DND-41 (cell line): ENCODE results near the gene APELA.

Experiments
- ATAC-seq: fragments of 200-7000 bp; cut with Tn5 transposase; 3 replicates; pipeline ENCODE4 v1.9.1; 2021; ENCODE audit warnings: low read depth; ENCODE audit not compliant: insufficient read depth
- DNase-seq: peaks from one replicate; pipeline ENCODE4 v3.0.0-alpha.2; 2020
- H2AFZ ChIP-seq: 2 replicates; pipeline ENCODE4 v1.6.0; 2012; ENCODE audit warnings: low read depth, low read length
- H3K27ac ChIP-seq: 2 replicates; pipeline ENCODE4 v1.5.1; 2012; ENCODE audit warnings: low read length, inconsistent platforms
- H3K27me3 ChIP-seq: fragments of 200-600 bp; sonication (generic); 2 replicates; pipeline ENCODE4 v1.6.0; 2012; ENCODE audit warnings: low read length, mild to moderate bottlenecking, inconsistent platforms; ENCODE audit not compliant: insufficient read depth, poor library complexity
- H3K36me3 ChIP-seq: 2 replicates; pipeline ENCODE4 v1.5.1; 2012; ENCODE audit warnings: low read length, inconsistent platforms; ENCODE audit not compliant: insufficient read depth
- H3K4me1 ChIP-seq: 2 replicates; pipeline ENCODE4 v1.5.1; 2012; ENCODE audit warnings: mild to moderate bottlenecking, low read length; ENCODE audit not compliant: insufficient read depth
- H3K4me2 ChIP-seq: 2 replicates; pipeline ENCODE4 v1.6.0; 2012; ENCODE audit warnings: mild to moderate bottlenecking, moderate library complexity, low read length, inconsistent platforms; ENCODE audit not compliant: insufficient read depth
- H3K4me3 ChIP-seq, 2 experiments: fragments of 200-600 bp in 1 of 2; shearing (Covaris generic) in 1 of 2; 2 replicates each; pipeline ENCODE4 v1.5.1; 2012 to 2016; ENCODE audit warnings: inconsistent platforms in 2 of 2, low read length in 2 of 2, mild to moderate bottlenecking in 2 of 2, low read depth in 1 of 2, moderate library complexity in 1 of 2
- H3K79me2 ChIP-seq: 2 replicates; pipeline ENCODE4 v1.6.0; 2012; ENCODE audit warnings: low read length, inconsistent platforms; ENCODE audit not compliant: insufficient read depth
- H3K9ac ChIP-seq: 2 replicates; pipeline ENCODE4 v1.6.0; 2012; ENCODE audit warnings: low read depth, mild to moderate bottlenecking, inconsistent platforms, low read length, moderate library complexity
- H3K9me3 ChIP-seq: 2 replicates; pipeline ENCODE4 v1.5.1; 2012; ENCODE audit warnings: low read length, moderate library complexity, mild to moderate bottlenecking, inconsistent platforms; ENCODE audit not compliant: insufficient read depth, severe bottlenecking
- H4K20me1 ChIP-seq: 2 replicates; pipeline ENCODE4 v1.6.0; 2012; ENCODE audit warnings: low read length; ENCODE audit not compliant: insufficient read depth
- CTCF ChIP-seq: IDR thresholded peaks from 2 replicates; pipeline ENCODE4 v1.5.1; 2012; ENCODE audit warnings: borderline replicate concordance, low read length, moderate library complexity, mild to moderate bottlenecking; ENCODE audit not compliant: poor library complexity, severe bottlenecking; ENCODE audit errors: extremely low read depth
- EZH2 ChIP-seq: IDR thresholded peaks from 3 replicates; pipeline ENCODE4 v1.6.1; 2012; ENCODE audit warnings: borderline replicate concordance, low read depth, mild to moderate bottlenecking, moderate library complexity, low read length, inconsistent platforms; ENCODE audit not compliant: severe bottlenecking

The APELA gene

GRCh38 chr4:164946810-164947209, 69.8 kb downstream of the APELA start:
- no peaks in the 10 kb centered on the region for H3K9me3 ChIP-seq
- no peaks in the 10 kb centered on the region for H3K79me2 ChIP-seq
- no peak for TF ChIP-seq CTCF
- TF ChIP-seq EZH2: no peak
- no peak overlapping the region for H3K4me3 ChIP-seq
- H4K20me1 ChIP-seq: no peaks in the 10 kb centered on the region
- DNase-seq: no peak
- H3K36me3 ChIP-seq: no peaks in the 10 kb centered on the region
- no peak overlapping the region for H2AFZ ChIP-seq
- no peak for ATAC-seq
- no peaks in the 10 kb centered on the region for H3K4me1 ChIP-seq
- H3K27ac ChIP-seq: no peak overlapping the region
- H3K27me3 ChIP-seq: no peaks in the 10 kb centered on the region
- no peak overlapping the region for H3K4me2 ChIP-seq
- no peak overlapping the region for H3K9ac ChIP-seq
